ES-I3 (cell line): Measurements from ENCODE around the gene UQCRC1.

Source experiments
- H3K36me3 ChIP-seq: 2 replicates; pipeline ENCODE4 v1.6.1; 2013; ENCODE audit warnings: mild to moderate bottlenecking, low read length, control low read depth, moderate library complexity; ENCODE audit not compliant: insufficient read depth
- H3K4me1 ChIP-seq: 2 replicates; pipeline ENCODE4 v1.6.1; 2013; ENCODE audit warnings: mild to moderate bottlenecking, control low read depth, low read length; ENCODE audit not compliant: insufficient read depth
- H3K9ac ChIP-seq: 2 replicates; pipeline ENCODE4 v1.6.1; 2013; ENCODE audit warnings: low read depth, mild to moderate bottlenecking, low read length, moderate library complexity
- H3K9me3 ChIP-seq: 2 replicates; pipeline ENCODE4 v1.6.1; 2013; ENCODE audit warnings: mild to moderate bottlenecking, low read length, moderate library complexity; ENCODE audit not compliant: control insufficient read depth, insufficient read depth

Gene UQCRC1

GRCh38 chr3:48609088-48610005 is at the start of gene UQCRC1:
UQCRC1 (minus strand) TSS chr3:48609646; CDS start chr3:48609620, 26 bp downstream.
- H3K9me3 ChIP-seq, result no peaks in the 10 kb centered on the region
- H3K9ac ChIP-seq, result peak within 1 kb of the TSS; percentile 95
- H3K36me3 ChIP-seq, result peaks cover 26% of the 10 kb centered on the region
- H3K4me1 ChIP-seq, result peaks cover 7% of the 10 kb centered on the region; the same call in 1 of the 2 replicates

- Histone ChIP-seq H3K36me3 (no peaks in the 10 kb centered on the region), H3K4me1 (no peaks in the 10 kb centered on the region), H3K9me3 (no peaks in the 10 kb centered on the region), H3K9ac (peak overlapping the region; percentile 49)
Observed at GRCh38 chr3:48656841-48657281, 47.4 kb upstream of the UQCRC1 start.

- no peaks in the 10 kb centered on the region for H3K4me1 ChIP-seq
- H3K9me3 ChIP-seq, result no peaks in the 10 kb centered on the region
- H3K36me3 ChIP-seq, result no peaks in the 10 kb centered on the region
- peak overlapping the region; percentile 49 for H3K9ac ChIP-seq
Observed at GRCh38 chr3:48656061-48656840, 46.8 kb upstream of the UQCRC1 start.

GRCh38 chr3:48655606-48656005 is 46.2 kb upstream of the UQCRC1 start:
- H3K9ac ChIP-seq, result peak overlapping the region; percentile 49
- H3K4me1 ChIP-seq, result no peaks in the 10 kb centered on the region
- H3K9me3 ChIP-seq, result no peaks in the 10 kb centered on the region
- no peaks in the 10 kb centered on the region for H3K36me3 ChIP-seq

GRCh38 chr3:48655063-48655462 is 45.6 kb upstream of the UQCRC1 start:
- no peaks in the 10 kb centered on the region for H3K36me3 ChIP-seq
- H3K9me3 ChIP-seq, result no peaks in the 10 kb centered on the region
- H3K9ac ChIP-seq, result peak overlapping the region; percentile 49
- no peaks in the 10 kb centered on the region for H3K4me1 ChIP-seq

GRCh38 chr3:48652923-48653715 is 43.7 kb upstream of the UQCRC1 start:
- H3K9me3 ChIP-seq, result no peaks in the 10 kb centered on the region
- H3K4me1 ChIP-seq, result no peaks in the 10 kb centered on the region
- H3K9ac ChIP-seq, result no peak overlapping the region
- no peaks in the 10 kb centered on the region for H3K36me3 ChIP-seq

GRCh38 chr3:48651771-48652170 is 42.3 kb upstream of the UQCRC1 start:
- H3K4me1 ChIP-seq, result no peaks in the 10 kb centered on the region
- H3K9me3 ChIP-seq, result no peaks in the 10 kb centered on the region
- no peak overlapping the region for H3K9ac ChIP-seq
- no peaks in the 10 kb centered on the region for H3K36me3 ChIP-seq

GRCh38 chr3:48650723-48651122 is 41.3 kb upstream of the UQCRC1 start:
- Histone ChIP-seq H3K9me3 (no peaks in the 10 kb centered on the region), H3K4me1 (no peaks in the 10 kb centered on the region), H3K9ac (no peak overlapping the region), H3K36me3 (no peaks in the 10 kb centered on the region)

GRCh38 chr3:48648188-48648850 is 38.9 kb upstream of the UQCRC1 start:
- H3K9ac ChIP-seq, result no peak overlapping the region
- H3K4me1 ChIP-seq, result no peaks in the 10 kb centered on the region
- H3K9me3 ChIP-seq, result no peaks in the 10 kb centered on the region
- H3K36me3 ChIP-seq, result no peaks in the 10 kb centered on the region

- no peaks in the 10 kb centered on the region for H3K9me3 ChIP-seq
- no peaks in the 10 kb centered on the region for H3K4me1 ChIP-seq
- no peaks in the 10 kb centered on the region for H3K36me3 ChIP-seq
- H3K9ac ChIP-seq, result no peak overlapping the region
Observed at GRCh38 chr3:48647714-48648113, 38.3 kb upstream of the UQCRC1 start.

GRCh38 chr3:48644898-48645760 is 35.7 kb upstream of the UQCRC1 start:
- H3K36me3 ChIP-seq, result no peaks in the 10 kb centered on the region; the same call in 1 of the 2 replicates
- no peaks in the 10 kb centered on the region for H3K9me3 ChIP-seq
- no peak overlapping the region for H3K9ac ChIP-seq
- H3K4me1 ChIP-seq, result no peaks in the 10 kb centered on the region

- H3K9me3 ChIP-seq, result no peaks in the 10 kb centered on the region
- H3K4me1 ChIP-seq, result no peaks in the 10 kb centered on the region
- no peak overlapping the region for H3K9ac ChIP-seq
- no peaks in the 10 kb centered on the region; the same call in 1 of the 2 replicates for H3K36me3 ChIP-seq
Observed at GRCh38 chr3:48642605-48643004, 33.2 kb upstream of the UQCRC1 start.

GRCh38 chr3:48641396-48641795 is 31.9 kb upstream of the UQCRC1 start:
- H3K9ac ChIP-seq, result no peak overlapping the region
- H3K4me1 ChIP-seq, result peaks cover 9% of the 10 kb centered on the region
- no peaks in the 10 kb centered on the region for H3K9me3 ChIP-seq
- H3K36me3 ChIP-seq, result no peaks in the 10 kb centered on the region; the same call in 1 of the 2 replicates
